B cell (primary cell): ENCODE results near the gene NUDT1.

Experiments used
- CTCF ChIP-seq: fragments of 200-600 bp; IDR thresholded peaks from one replicate; pipeline ENCODE4 v1.8.0; 2022; ENCODE audit warnings: antibody characterized with exemption, mild to moderate bottlenecking
- EZH2 ChIP-seq: IDR thresholded peaks from 2 replicates; pipeline ENCODE4 v1.6.1; 2012; ENCODE audit warnings: borderline replicate concordance, low read depth, mild to moderate bottlenecking, moderate library complexity, low read length; ENCODE audit not compliant: insufficient read depth, poor library complexity, severe bottlenecking

GRCh38 chr7:2245883-2246675 is 4.1 kb downstream of the NUDT1 start:
- TF ChIP-seq CTCF (no peak), EZH2 (no peak)
